NCI-H748 treated with DMSO at 0.1 percent for 48 hours (cell line): Measurements from ENCODE around the gene PYDC1.
"Not testable (repeated sequence)": the region's sequence is repeated elsewhere in the genome, so short reads cannot be mapped to it uniquely, and the experiment has no call there.

ENCODE experiments used
- DNase-seq: peaks from one replicate; lab custom pipeline; 2025; lab: John Stamatoyannopoulos, UW

The PYDC1 gene

GRCh38 chr16:31221357-31222160, 4.6 kb upstream of the PYDC1 start:
- no peak for DNase-seq

- no peak for DNase-seq
Measured at GRCh38 chr16:31219154-31219741, 2.3 kb upstream of the PYDC1 start.

GRCh38 chr16:31217136-31217530, 198 bp upstream of the PYDC1 start:
- no peak for DNase-seq

- peak; percentile 12 for DNase-seq
Measured at GRCh38 chr16:31215287-31216162, 1.4 kb downstream of the PYDC1 start.

- no peak for DNase-seq
Measured at GRCh38 chr16:31214708-31215286, 2.1 kb downstream of the PYDC1 start.

GRCh38 chr16:31213877-31214707, 2.8 kb downstream of the PYDC1 start, which contains the start of gene TRIM72:
Gene TRIM72 (plus strand): TSS chr16:31214119. CDS start chr16:31214739, 620 bp downstream.
- no peak for DNase-seq

- DNase-seq, result no peak
Measured at GRCh38 chr16:31213342-31213741, 3.6 kb downstream of the PYDC1 start.

- no peak for DNase-seq
Measured at GRCh38 chr16:31206776-31207175, 10.2 kb downstream of the PYDC1 start.

GRCh38 chr16:31204871-31205666, 11.9 kb downstream of the PYDC1 start:
- DNase-seq, result no peak

- no peak for DNase-seq
Measured at GRCh38 chr16:31202414-31203375, 14.2 kb downstream of the PYDC1 start, which contains the start of gene PYCARD. Gene PYCARD (minus strand): TSS chr16:31202760. CDS start chr16:31202690, 70 bp downstream.

GRCh38 chr16:31201582-31202413, 15.1 kb downstream of the PYDC1 start:
- no peak for DNase-seq

- DNase-seq, result no peak
Measured at GRCh38 chr16:31200821-31201568, 15.9 kb downstream of the PYDC1 start.

- not testable (repeated sequence) for DNase-seq
Measured at GRCh38 chr16:31200111-31200510, 16.8 kb downstream of the PYDC1 start.

GRCh38 chr16:31199430-31200041, 17.4 kb downstream of the PYDC1 start:
- DNase-seq, result no peak

- no peak for DNase-seq
Measured at GRCh38 chr16:31198207-31198882, 18.6 kb downstream of the PYDC1 start.

GRCh38 chr16:31196324-31197088, 20.4 kb downstream of the PYDC1 start:
- DNase-seq, result no peak
